Measurements from ENCODE around the gene BACH2.
"Not testable (repeated sequence)": the region's sequence is repeated elsewhere in the genome, so short reads cannot be mapped to it uniquely, and the experiment has no call there.

BACH2 gene

DNA sequence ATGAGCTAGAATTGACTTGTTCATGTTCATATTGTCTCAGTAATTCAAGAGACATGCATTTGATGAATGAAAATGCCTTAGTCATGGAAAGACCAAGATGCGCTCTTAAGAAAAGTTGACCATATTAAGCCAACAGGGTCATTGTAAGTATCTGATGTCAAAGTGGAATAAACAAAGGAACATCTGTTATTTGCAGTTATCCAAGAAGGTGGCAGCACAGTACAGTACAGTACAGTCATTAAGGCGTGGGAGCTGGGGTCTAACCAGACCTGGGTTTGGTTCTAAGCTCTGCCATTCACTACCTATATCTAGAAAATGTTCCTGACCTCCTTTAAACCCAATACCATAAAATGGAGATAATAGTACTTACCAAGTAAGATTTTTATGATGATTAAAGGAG is 178.1 kb downstream of the BACH2 start:
- no peak for DNase-seq

- DNase-seq: no peak
Observed at GRCh38 chr6:90118069-90118468, 178.6 kb downstream of the BACH2 start.

DNA sequence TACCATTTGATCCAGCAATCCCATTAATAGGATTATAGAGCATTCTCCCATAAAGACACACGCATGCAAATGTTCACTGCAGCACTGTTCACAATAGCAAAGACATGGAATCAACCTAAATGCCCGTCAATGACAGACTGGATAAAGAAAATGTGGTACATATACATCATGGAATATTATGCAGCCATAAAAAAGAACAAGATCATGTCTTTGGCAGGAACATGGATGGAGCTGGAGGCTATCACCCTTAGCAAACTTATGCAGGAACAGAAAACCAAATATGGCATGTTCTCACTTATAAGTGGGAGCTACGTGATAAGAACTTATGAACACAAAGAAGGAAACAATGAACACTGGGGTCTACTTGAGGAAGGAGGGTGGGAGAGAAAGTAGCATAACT is 180.5 kb downstream of the BACH2 start:
- DNase-seq: not testable (repeated sequence)

DNA sequence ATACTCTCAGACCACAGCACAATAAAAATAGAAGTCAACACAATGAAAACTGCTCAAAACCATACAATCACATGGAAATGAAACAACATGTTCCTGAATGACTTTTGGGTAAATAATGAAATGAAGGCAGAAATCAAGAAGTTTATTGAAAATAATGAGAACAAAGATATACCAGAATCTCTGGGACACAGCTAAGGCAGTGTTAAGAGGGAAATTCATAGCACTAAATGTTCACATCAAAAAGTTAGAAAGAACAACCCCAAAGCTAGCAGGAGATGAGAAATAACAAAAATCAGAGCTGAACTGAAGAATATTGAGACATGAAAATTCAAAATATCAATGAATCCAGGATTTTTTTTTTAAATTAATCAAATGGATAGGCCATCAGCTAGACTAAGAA is 183.3 kb downstream of the BACH2 start:
- no peak for DNase-seq

GRCh38 chr6:90111387-90111786 is 185.3 kb downstream of the BACH2 start:
- DNase-seq: no peak

DNA sequence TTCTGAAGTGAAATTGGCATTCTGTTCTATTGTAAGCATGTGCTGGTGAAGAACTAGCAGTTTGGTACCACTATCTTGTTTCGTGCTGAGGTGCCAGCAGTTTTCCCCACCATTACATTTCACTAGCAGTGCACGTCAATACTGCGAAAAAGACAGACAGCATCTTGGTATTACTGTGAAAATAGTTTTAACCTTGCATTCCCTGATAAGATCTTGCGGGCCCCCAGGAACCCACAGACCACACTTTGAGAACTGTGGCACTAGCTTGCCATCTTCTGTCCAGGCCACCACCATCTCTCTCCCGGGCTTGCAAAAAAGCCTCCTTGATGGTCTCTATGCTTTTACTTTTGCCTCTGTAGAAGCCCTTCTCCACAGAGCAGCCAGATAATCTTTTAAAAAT is 185.7 kb downstream of the BACH2 start:
- no peak for DNase-seq

DNA sequence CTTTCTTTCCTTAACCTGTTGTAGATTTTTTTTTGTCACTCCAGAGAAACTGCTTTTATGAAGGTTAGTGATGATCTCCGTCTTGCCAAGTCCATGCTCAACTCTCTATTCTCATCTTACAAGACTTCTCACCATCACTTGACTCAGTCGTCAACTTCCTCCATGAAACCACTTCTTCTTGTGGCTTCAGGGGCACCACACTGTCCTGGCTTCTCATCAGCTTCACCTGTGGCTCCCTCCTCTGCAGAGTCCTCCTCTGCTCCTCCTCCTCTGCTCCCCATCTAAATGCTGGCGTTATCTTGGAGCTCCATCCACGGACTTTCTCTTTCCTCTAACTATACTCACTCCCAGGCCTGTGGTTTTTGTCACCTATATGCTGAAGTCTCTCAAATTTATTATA is 187.5 kb downstream of the BACH2 start:
- DNase-seq: no peak

- DNase-seq: no peak
Observed at GRCh38 chr6:90107771-90108282, 188.8 kb downstream of the BACH2 start.

DNA sequence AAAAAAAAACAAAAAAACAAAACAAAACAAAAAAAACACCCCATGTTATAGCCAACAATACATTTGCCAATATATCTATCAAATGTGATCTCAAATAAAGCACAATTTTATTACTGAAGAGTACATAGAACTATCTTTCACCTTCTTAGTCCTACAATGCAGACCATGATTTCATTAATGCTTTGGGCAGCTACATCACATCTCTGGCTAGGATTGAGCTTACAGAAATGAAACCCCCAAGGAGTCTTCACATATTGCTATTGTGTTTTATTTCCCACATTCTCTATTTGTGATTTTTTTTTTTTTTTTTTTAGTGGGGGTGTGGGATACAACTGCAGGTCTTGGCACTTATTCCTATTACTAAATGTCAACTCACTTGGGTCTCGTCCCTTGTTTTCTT is 189.3 kb downstream of the BACH2 start:
- no peak for DNase-seq

- no peak for DNase-seq
Observed at GRCh38 chr6:90106449-90106848, 190.2 kb downstream of the BACH2 start.

DNA sequence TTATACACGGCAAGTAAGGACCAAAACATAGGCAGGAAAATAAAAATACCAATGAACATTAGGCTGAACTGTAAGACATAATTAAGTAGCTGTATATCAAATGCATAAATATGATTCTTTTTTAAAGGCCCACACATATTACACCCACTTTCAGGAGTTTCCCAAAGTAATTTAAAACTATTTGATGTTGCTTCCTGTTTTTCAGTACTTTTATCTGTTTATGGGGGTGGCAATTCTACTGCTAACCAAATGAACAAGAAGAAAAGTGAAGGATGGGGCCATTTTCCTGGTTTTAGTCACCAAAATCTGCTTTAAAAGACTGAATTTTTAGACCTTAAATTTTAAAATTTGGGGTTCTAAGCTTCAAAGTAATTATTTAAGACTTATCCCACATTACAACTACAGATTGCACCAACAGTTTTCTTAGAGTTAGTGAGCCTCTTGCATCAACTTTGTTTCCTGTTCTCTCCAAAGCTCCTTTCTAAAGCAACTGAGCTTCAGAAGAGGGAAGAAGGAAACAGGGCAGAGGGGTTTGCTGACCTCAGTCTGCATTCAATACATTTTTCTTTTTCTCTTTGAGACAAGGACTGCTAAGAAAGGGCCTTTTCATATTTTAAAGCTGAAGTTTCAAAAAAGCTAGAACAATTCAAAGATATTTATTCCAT is 191.0 kb downstream of the BACH2 start:
- no peak for DNase-seq

DNA sequence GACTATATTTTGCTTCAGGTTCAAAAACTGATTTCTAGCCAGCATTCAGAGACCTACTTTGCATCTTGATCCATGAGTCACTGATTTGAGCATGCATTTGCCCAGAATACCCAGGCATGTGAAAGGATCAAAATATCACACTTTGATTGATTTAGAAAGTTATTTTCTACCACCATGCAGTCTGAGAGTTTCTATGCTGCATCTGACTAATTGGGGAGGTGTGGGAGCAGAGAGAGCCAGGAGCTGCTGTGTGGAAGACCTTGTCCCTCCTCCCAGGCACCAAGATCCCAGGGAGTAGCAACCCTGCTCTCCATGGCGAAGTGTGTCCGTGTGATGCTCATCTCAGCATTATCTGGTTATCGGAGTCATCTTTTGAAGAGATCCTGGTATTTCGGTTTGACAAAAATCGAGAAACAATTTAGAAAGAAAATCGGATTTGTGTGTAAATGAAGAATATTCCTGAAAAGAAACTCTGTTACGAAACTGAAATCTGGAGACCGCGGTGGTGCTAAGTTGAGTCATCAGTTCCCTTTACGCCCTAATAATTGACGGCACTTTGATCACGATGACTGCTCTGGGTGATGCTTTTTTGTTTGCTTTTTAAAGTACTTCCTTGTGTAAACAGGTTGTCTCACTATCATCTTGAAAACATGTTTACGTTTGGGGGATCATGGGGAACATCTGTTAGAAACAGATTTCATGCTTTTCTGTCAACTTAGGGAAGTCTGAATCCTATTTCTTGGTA is 193.4 kb downstream of the BACH2 start:
- no peak for DNase-seq

DNA sequence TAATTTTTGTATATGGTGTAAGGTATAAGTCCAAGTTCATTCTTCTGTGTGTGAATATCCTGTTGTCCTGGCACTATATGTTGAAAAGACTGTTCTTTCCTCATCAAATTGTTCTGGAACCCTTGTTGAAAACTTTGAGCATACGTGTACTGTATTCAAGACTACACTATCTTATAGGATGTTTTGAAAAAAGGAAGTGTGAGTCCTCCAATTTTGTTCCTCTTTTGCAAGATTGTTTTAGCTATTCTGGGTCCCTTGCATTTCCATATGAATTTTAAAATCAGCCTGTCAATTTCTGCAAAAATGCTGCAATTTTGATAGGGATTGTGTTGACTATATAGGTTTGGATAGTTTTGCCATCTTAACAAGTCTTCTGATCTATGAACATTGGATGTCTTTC is 195.2 kb downstream of the BACH2 start:
- no peak for DNase-seq

GRCh38 chr6:90100059-90100665 is 196.5 kb downstream of the BACH2 start:
- no peak for DNase-seq

DNA sequence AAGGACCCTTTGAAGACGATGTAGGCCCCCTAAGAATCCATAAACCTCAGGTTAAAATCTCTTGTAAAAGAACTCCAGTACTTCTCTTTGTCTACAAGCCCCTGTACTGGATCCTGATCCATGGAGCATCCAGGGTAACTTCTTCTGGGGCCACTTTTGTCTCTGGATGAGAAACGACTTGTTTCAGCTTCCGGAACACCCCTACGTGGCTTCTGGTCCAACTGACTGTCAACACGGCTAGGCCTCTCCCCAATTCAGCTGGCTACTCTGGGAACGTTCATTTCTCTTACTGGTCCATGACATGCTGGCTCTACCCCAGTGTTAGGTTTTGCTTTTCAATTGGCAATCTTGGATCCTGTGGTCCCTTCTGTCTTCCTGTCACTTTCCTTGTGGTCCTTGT is 198.0 kb downstream of the BACH2 start:
- no peak for DNase-seq

GRCh38 chr6:90098001-90098531 is 198.6 kb downstream of the BACH2 start:
- DNase-seq: no peak

GRCh38 chr6:90097356-90097755 is 199.3 kb downstream of the BACH2 start:
- no peak for DNase-seq

DNA sequence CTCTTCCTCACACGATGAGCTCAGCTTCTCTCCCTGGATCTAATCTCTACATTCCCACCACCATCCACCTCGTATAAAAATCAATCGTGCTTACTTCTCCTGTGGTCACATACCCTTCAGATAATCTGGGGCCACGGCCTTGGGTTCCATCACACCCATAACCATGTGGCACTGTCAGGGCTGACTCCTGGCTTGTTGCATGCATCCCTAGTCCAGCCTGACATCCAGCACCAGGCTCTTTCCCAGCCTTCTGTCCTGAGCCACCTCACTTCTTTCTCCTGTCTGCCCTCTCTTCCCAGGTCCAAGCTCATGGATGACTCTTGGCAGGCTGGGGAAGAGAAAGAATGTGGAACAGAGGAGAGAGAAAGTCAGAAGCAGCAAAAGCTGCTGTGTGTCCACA is 199.8 kb downstream of the BACH2 start:
- no peak for DNase-seq

- no peak for DNase-seq
Observed at GRCh38 chr6:90095788-90096187, 200.9 kb downstream of the BACH2 start.

GRCh38 chr6:90095145-90095544 is 201.5 kb downstream of the BACH2 start:
- DNase-seq: no peak

GRCh38 chr6:90093558-90094073 is 203.0 kb downstream of the BACH2 start:
- no peak for DNase-seq

DNA sequence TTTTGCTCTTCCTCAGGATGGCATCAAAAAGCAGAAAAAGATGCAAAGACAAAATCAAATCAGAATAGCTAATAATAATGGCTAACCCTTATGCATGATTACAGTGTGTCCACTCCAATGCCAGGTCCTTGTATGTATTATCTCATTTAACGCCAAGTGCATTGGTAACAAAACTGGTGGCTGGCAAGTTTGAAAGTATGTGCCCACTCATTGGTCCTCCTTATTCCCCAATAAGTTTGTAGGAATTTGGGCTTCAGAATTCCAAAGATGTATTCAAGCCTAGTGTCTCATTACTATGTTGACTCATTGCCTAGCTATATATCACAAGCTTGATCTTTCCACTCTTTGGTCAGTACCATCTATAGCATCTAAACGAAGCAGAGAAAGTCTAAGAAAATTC is 205.8 kb downstream of the BACH2 start:
- no peak for DNase-seq

DNA sequence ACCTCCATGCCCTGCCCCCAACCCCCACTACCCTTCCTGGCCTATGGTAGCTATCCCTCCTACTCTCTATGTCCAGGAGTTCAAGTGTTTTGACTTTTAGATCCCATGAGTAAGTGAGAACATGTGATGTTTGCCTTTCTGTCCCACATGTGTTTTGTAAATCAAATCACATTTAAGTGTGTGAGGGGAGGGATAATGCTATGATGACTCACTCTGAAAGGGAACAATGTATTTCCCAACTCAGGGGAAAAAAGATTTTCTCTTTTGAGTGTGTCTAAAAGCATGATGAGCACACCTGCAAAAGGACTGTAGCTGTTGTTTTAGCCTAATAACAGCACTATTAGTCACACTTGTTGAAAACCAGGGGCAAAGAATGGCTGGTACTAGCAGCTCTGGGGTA is 208.6 kb downstream of the BACH2 start:
- no peak for DNase-seq
